Osteoblast (primary cell): ENCODE data around the gene TMEM62. TPM values are rescaled to one million over a fixed set of nuclear protein-coding genes. Genes with fewer than 3 reads are reported as not detected.

ENCODE experiments used
- DNase-seq: peaks from one replicate; pipeline ENCODE4 v3.0.0; 2011; ENCODE audit warnings: low spot score, mixed read lengths; ENCODE audit not compliant: insufficient read length; ENCODE audit errors: missing footprints
- H2AFZ ChIP-seq: 2 replicates; pipeline ENCODE4 v1.6.0; 2011; ENCODE audit warnings: mild to moderate bottlenecking, low read length
- H3K27ac ChIP-seq: 2 replicates; pipeline ENCODE4 v1.5.1; 2011; ENCODE audit warnings: mild to moderate bottlenecking, low read depth, low read length, moderate library complexity
- H3K27me3 ChIP-seq: 2 replicates; pipeline ENCODE4 v1.6.0; 2012; ENCODE audit warnings: mild to moderate bottlenecking, control low read depth, inconsistent platforms, low read length, moderate library complexity; ENCODE audit not compliant: insufficient read depth
- H3K36me3 ChIP-seq: 2 replicates; pipeline ENCODE4 v1.5.1; 2011; ENCODE audit warnings: mild to moderate bottlenecking, low read length, control low read depth, moderate library complexity; ENCODE audit not compliant: insufficient read depth
- H3K4me1 ChIP-seq: 2 replicates; pipeline ENCODE4 v1.5.1; 2011; ENCODE audit warnings: mild to moderate bottlenecking, low read length, control low read depth, moderate library complexity; ENCODE audit not compliant: insufficient read depth
- H3K4me2 ChIP-seq: 2 replicates; pipeline ENCODE4 v1.6.0; 2011; ENCODE audit warnings: mild to moderate bottlenecking, low read length; ENCODE audit not compliant: insufficient read depth
- H3K4me3 ChIP-seq: fragments of 200-600 bp; sonication (generic); 3 replicates; pipeline ENCODE4 v1.5.1; 2012; ENCODE audit warnings: mild to moderate bottlenecking, low read length, inconsistent platforms; ENCODE audit not compliant: insufficient read depth
- H3K79me2 ChIP-seq: 2 replicates; pipeline ENCODE4 v1.6.0; 2012; ENCODE audit warnings: mild to moderate bottlenecking, low read length, control low read depth, inconsistent platforms; ENCODE audit not compliant: insufficient read depth
- H3K9me3 ChIP-seq: 2 replicates; pipeline ENCODE4 v1.5.1; 2011; ENCODE audit warnings: low read depth, low read length, control low read depth
- H4K20me1 ChIP-seq: 2 replicates; pipeline ENCODE4 v1.6.0; 2012; ENCODE audit warnings: mild to moderate bottlenecking, low read length, control low read depth; ENCODE audit not compliant: insufficient read depth
- total RNA-seq: library from RNA; depleted of rRNA; stranded (reverse); fragments of >200 nt; gene quantifications from 2 replicates; pipeline ENCODE4 v1.2.3, GENCODE V29; 2012
- TF ChIP-seq, protein P1 (sequence below): IDR thresholded peaks from 2 replicates; pipeline ENCODE4 v1.5.1; 2011; ENCODE audit warnings: mild to moderate bottlenecking, low read depth, low read length, moderate library complexity; ENCODE audit errors: extremely low read depth

Gene TMEM62
- total RNA-seq, 1 donor, result 17.7 TPM

DNA sequence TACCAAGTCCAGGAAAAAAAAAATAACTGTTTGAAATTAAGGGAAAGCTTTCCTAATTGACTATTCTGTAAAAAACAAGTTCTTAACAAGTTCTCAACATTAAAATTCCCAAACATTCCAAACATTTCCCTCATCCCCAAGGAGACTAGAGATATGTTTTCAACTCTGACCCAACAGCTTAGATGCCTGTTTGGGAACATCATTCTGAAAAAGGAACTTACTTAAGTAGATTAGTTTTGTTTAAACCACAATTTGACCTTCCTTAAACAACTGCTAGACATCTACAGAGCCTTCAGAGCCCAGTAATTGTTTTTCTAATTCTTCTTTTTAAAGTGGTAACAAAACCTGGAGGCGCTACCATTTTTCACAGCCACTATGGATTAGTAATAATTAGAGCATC lies 40.4 kb upstream of the TMEM62 start:
- Histone ChIP-seq H3K79me2 (peaks cover 56% of the 10 kb centered on the region), H3K36me3 (peaks cover 5% of the 10 kb centered on the region), H3K4me1 (peaks cover 27% of the 10 kb centered on the region), H3K27me3 (no peaks in the 10 kb centered on the region), H3K4me2 (no peak overlapping the region), H3K9me3 (no peaks in the 10 kb centered on the region), H3K4me3 (no peak overlapping the region), H3K27ac (peak overlapping the region; percentile 29), H2AFZ (no peak overlapping the region), H4K20me1 (peaks cover 10% of the 10 kb centered on the region)
- TF ChIP-seq, protein P1, sequence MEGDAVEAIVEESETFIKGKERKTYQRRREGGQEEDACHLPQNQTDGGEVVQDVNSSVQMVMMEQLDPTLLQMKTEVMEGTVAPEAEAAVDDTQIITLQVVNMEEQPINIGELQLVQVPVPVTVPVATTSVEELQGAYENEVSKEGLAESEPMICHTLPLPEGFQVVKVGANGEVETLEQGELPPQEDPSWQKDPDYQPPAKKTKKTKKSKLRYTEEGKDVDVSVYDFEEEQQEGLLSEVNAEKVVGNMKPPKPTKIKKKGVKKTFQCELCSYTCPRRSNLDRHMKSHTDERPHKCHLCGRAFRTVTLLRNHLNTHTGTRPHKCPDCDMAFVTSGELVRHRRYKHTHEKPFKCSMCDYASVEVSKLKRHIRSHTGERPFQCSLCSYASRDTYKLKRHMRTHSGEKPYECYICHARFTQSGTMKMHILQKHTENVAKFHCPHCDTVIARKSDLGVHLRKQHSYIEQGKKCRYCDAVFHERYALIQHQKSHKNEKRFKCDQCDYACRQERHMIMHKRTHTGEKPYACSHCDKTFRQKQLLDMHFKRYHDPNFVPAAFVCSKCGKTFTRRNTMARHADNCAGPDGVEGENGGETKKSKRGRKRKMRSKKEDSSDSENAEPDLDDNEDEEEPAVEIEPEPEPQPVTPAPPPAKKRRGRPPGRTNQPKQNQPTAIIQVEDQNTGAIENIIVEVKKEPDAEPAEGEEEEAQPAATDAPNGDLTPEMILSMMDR, result no peak
- DNase-seq, result no peak

- peaks cover 13% of the 10 kb centered on the region for H4K20me1 ChIP-seq
- peak overlapping the region; percentile 19 for H3K27ac ChIP-seq
- TF ChIP-seq, protein P1, result no peak
- no peak overlapping the region for H3K4me2 ChIP-seq
- H3K36me3 ChIP-seq, result peaks cover 6% of the 10 kb centered on the region
- H3K79me2 ChIP-seq, result peaks cover 58% of the 10 kb centered on the region
- no peaks in the 10 kb centered on the region for H3K27me3 ChIP-seq
- H2AFZ ChIP-seq, result no peak overlapping the region
- no peak overlapping the region for H3K4me3 ChIP-seq
- no peak for DNase-seq
- H3K9me3 ChIP-seq, result no peaks in the 10 kb centered on the region
- peaks cover 27% of the 10 kb centered on the region for H3K4me1 ChIP-seq
These were observed 38.9 kb upstream of the TMEM62 start for GRCh38 chr15:43094416-43095030.

- TF ChIP-seq, protein P1, result no peak
- DNase-seq, result peak; percentile 65
- H4K20me1 ChIP-seq, result peaks cover 13% of the 10 kb centered on the region
- peak overlapping the region; percentile 57 for H3K27ac ChIP-seq
- H3K4me3 ChIP-seq, result no peak overlapping the region
- H2AFZ ChIP-seq, result no peak overlapping the region
- H3K79me2 ChIP-seq, result peaks cover 59% of the 10 kb centered on the region
- H3K4me1 ChIP-seq, result peaks cover 27% of the 10 kb centered on the region
- H3K36me3 ChIP-seq, result peaks cover 8% of the 10 kb centered on the region
- no peaks in the 10 kb centered on the region for H3K27me3 ChIP-seq
- peak overlapping the region; percentile 46 for H3K4me2 ChIP-seq
- no peaks in the 10 kb centered on the region for H3K9me3 ChIP-seq
These were observed 38.1 kb upstream of the TMEM62 start for GRCh38 chr15:43095243-43095642.

GRCh38 chr15:43095708-43096347 lies 37.6 kb upstream of the TMEM62 start:
- Histone ChIP-seq H3K4me2 (peak overlapping the region; percentile 46), H3K27ac (peak overlapping the region; percentile 57), H3K79me2 (peaks cover 64% of the 10 kb centered on the region), H4K20me1 (peaks cover 15% of the 10 kb centered on the region), H3K4me3 (no peak overlapping the region), H3K4me1 (peaks cover 27% of the 10 kb centered on the region), H3K36me3 (peaks cover 9% of the 10 kb centered on the region), H2AFZ (no peak overlapping the region), H3K9me3 (no peaks in the 10 kb centered on the region), H3K27me3 (no peaks in the 10 kb centered on the region)
- TF ChIP-seq, protein P1, result no peak
- no peak for DNase-seq
